ENCODE measurements around the gene TXLNB. TPM values are rescaled to one million over a fixed set of nuclear protein-coding genes. Genes with fewer than 3 reads are reported as not detected.

The TXLNB gene
- total and polyA plus RNA-seq, 2 of the 13 experiments (the other 11 are each of a cell fraction or from before 2014, with no cell fraction given) = not detected

DNA sequence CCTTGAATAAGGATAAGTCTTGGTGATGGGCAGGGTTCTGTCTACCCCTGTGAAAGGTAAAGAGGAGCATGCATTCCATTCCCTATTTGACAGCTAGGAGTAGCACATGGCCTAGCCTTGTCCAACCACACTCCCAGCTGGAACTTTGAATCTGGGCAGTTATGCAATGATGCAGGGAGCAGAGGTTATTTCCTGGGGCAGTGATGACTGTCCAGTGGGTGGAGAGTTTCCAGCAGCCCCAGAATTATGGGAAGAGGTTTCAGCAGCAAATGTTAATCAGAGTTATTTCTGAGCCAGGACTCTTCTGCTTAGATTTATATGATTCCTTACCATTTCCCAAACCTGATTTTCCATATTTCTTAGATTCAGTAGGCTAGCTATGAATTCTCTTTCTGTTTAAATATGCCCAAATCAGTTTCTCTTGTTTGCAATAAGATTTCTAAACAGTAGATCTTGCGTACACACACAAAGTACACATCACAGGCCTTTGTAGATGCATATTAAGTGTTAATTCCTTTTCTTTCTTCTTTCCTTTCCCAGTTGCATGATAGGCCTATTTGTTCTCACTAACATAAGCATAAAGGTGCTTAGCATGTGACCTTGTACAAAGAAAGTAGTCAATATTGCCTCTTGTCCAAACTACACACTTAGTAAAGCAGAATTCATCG, 17.3 kb upstream of the TXLNB start (continued):
- TF ChIP-seq, protein P1, sequence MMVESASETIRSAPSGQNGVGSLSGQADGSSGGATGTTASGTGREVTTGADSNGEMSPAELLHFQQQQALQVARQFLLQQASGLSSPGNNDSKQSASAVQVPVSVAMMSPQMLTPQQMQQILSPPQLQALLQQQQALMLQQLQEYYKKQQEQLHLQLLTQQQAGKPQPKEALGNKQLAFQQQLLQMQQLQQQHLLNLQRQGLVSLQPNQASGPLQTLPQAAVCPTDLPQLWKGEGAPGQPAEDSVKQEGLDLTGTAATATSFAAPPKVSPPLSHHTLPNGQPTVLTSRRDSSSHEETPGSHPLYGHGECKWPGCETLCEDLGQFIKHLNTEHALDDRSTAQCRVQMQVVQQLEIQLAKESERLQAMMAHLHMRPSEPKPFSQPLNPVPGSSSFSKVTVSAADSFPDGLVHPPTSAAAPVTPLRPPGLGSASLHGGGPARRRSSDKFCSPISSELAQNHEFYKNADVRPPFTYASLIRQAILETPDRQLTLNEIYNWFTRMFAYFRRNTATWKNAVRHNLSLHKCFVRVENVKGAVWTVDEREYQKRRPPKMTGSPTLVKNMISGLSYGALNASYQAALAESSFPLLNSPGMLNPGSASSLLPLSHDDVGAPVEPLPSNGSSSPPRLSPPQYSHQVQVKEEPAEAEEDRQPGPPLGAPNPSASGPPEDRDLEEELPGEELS (CRISPR knock-in tag; IDR thresholded peaks at IDR 0.05) = peak; percentile 44; the same call in 1 of the 2 replicates
- TF ChIP-seq MATR3 (CRISPR knock-in tag; IDR thresholded peaks at IDR 0.05) (no peak), MAF1 (CRISPR knock-in tag; IDR thresholded peaks at IDR 0.05; ENCODE audit: borderline replicate concordance) (no peak), ZBTB7A (CRISPR knock-in tag; IDR thresholded peaks at IDR 0.05) (no peak), SMARCC2 (IDR thresholded peaks at IDR 0.05) (no peak), ZNF382 (CRISPR knock-in tag; IDR thresholded peaks at IDR 0.05; ENCODE audit: borderline replicate concordance) (no peak), ZNF562 (CRISPR knock-in tag; IDR thresholded peaks at IDR 0.05; ENCODE audit: borderline replicate concordance) (no peak), DPF2 (CRISPR knock-in tag; IDR thresholded peaks at IDR 0.05; ENCODE audit: borderline replicate concordance, low read depth) (no peak), ZSCAN31 (CRISPR knock-in tag; IDR thresholded peaks at IDR 0.05; ENCODE audit: low read depth) (no peak), FOXK1 (CRISPR knock-in tag; IDR thresholded peaks at IDR 0.05; ENCODE audit: borderline replicate concordance, low read depth) (no peak), NFYB (CRISPR knock-in tag; IDR thresholded peaks at IDR 0.05) (peak; percentile 73), RXRB (CRISPR knock-in tag; IDR thresholded peaks at IDR 0.05; ENCODE audit: borderline replicate concordance) (peak; percentile 40; the same call in 1 of the 2 replicates), MED8 (CRISPR knock-in tag; IDR thresholded peaks at IDR 0.05; ENCODE audit: insufficient replicate concordance) (no peak), NFATC3 (CRISPR knock-in tag; IDR thresholded peaks at IDR 0.05) (no peak), ZSCAN20 (CRISPR knock-in tag; IDR thresholded peaks at IDR 0.05; ENCODE audit: borderline replicate concordance) (no peak), POGZ (CRISPR knock-in tag; IDR thresholded peaks at IDR 0.05) (peak; percentile 95), KLF15 (CRISPR knock-in tag; IDR thresholded peaks at IDR 0.05; ENCODE audit: borderline replicate concordance) (no peak)
- TF ChIP-seq, protein P2, sequence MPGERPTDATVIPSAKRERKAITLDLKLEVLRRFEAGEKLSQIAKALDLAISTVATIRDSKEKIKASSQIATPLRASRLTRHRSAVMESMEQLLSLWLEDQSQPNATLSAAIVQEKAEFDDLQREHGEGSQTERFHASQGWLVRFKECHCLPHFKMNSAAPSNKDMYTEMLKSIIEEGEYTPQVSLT (CRISPR knock-in tag; IDR thresholded peaks at IDR 0.05; ENCODE audit: borderline replicate concordance, low read depth) = no peak
- TF ChIP-seq, protein P3, sequence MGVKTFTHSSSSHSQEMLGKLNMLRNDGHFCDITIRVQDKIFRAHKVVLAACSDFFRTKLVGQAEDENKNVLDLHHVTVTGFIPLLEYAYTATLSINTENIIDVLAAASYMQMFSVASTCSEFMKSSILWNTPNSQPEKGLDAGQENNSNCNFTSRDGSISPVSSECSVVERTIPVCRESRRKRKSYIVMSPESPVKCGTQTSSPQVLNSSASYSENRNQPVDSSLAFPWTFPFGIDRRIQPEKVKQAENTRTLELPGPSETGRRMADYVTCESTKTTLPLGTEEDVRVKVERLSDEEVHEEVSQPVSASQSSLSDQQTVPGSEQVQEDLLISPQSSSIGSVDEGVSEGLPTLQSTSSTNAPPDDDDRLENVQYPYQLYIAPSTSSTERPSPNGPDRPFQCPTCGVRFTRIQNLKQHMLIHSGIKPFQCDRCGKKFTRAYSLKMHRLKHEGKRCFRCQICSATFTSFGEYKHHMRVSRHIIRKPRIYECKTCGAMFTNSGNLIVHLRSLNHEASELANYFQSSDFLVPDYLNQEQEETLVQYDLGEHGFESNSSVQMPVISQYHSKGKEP (CRISPR knock-in tag; IDR thresholded peaks at IDR 0.05) = no peak
- TF ChIP-seq, protein P4, sequence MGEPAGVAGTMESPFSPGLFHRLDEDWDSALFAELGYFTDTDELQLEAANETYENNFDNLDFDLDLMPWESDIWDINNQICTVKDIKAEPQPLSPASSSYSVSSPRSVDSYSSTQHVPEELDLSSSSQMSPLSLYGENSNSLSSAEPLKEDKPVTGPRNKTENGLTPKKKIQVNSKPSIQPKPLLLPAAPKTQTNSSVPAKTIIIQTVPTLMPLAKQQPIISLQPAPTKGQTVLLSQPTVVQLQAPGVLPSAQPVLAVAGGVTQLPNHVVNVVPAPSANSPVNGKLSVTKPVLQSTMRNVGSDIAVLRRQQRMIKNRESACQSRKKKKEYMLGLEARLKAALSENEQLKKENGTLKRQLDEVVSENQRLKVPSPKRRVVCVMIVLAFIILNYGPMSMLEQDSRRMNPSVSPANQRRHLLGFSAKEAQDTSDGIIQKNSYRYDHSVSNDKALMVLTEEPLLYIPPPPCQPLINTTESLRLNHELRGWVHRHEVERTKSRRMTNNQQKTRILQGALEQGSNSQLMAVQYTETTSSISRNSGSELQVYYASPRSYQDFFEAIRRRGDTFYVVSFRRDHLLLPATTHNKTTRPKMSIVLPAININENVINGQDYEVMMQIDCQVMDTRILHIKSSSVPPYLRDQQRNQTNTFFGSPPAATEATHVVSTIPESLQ (CRISPR knock-in tag; conservative IDR thresholded peaks at IDR 0.05) = no peak
- TF ChIP-seq, protein P5, sequence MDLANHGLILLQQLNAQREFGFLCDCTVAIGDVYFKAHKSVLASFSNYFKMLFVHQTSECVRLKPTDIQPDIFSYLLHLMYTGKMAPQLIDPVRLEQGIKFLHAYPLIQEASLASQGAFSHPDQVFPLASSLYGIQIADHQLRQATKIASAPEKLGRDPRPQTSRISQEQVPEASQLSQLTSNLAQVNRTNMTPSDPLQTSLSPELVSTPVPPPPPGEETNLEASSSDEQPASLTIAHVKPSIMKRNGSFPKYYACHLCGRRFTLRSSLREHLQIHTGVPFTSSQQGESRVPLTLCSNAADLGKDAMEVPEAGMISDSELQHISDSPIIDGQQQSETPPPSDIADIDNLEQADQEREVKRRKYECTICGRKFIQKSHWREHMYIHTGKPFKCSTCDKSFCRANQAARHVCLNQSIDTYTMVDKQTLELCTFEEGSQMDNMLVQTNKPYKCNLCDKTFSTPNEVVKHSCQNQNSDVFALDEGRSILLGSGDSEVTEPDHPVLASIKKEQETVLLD (CRISPR knock-in tag; IDR thresholded peaks at IDR 0.05; ENCODE audit: low read depth) = no peak

Measured in HepG2 (cell line).